KG1 (cell line): ENCODE data around the gene ENG.

Source experiments
- DNase-seq: peaks from one replicate; lab custom pipeline; 2025; lab: John Stamatoyannopoulos, UW

ENG gene

GRCh38 chr9:127814619-127815511 lies 39.6 kb downstream of the ENG start:
- DNase-seq = no peak

- no peak for DNase-seq
Observed at GRCh38 chr9:127813686-127814226, 40.7 kb downstream of the ENG start.

GRCh38 chr9:127812936-127813675 lies 41.4 kb downstream of the ENG start:
- no peak for DNase-seq

- no peak for DNase-seq
Observed at GRCh38 chr9:127812011-127812410, 42.4 kb downstream of the ENG start.

GRCh38 chr9:127810378-127811187 lies 43.9 kb downstream of the ENG start:
- DNase-seq = no peak

- DNase-seq = no peak
Observed at GRCh38 chr9:127809540-127810377, 44.7 kb downstream of the ENG start.

- no peak for DNase-seq
Observed at GRCh38 chr9:127809002-127809539, 45.4 kb downstream of the ENG start.

- no peak for DNase-seq
Observed at GRCh38 chr9:127808347-127809001, 46.0 kb downstream of the ENG start.

- DNase-seq = no peak
Observed at GRCh38 chr9:127806871-127807270, 47.6 kb downstream of the ENG start.

- DNase-seq = no peak
Observed at GRCh38 chr9:127805620-127806019, 48.8 kb downstream of the ENG start.

- no peak for DNase-seq
Observed at GRCh38 chr9:127803507-127804352, 50.7 kb downstream of the ENG start.

GRCh38 chr9:127802576-127803443 lies 51.6 kb downstream of the ENG start, which contains the start of gene FPGS:
TSS of gene FPGS (plus strand) at chr9:127802882. CDS start at chr9:127802925, 43 bp downstream.
- DNase-seq = peak; percentile 89

GRCh38 chr9:127801955-127802575 lies 52.4 kb downstream of the ENG start:
- DNase-seq = no peak

- DNase-seq = no peak
Observed at GRCh38 chr9:127796852-127797370, 57.5 kb downstream of the ENG start.

- peak; percentile 40 for DNase-seq
Observed at GRCh38 chr9:127796225-127796813, 58.1 kb downstream of the ENG start.

- DNase-seq = no peak
Observed at GRCh38 chr9:127794001-127794791, 60.3 kb downstream of the ENG start.
